ENCODE data around the gene CPA4.

CPA4 gene

GRCh38 chr7:130274983-130275591 lies 17.9 kb upstream of the CPA4 start:
- no peak for DNase-seq (ENCODE audit: low spot score)

- no peak for DNase-seq (ENCODE audit: low spot score)
Measured at GRCh38 chr7:130275826-130276297, 17.1 kb upstream of the CPA4 start.

GRCh38 chr7:130276796-130277762 lies 15.9 kb upstream of the CPA4 start:
- DNase-seq (ENCODE audit: low spot score) = no peak

GRCh38 chr7:130277763-130278643 lies 15.0 kb upstream of the CPA4 start:
- peak; percentile 33 for DNase-seq (ENCODE audit: low spot score)

GRCh38 chr7:130278860-130279259 lies 14.1 kb upstream of the CPA4 start:
- DNase-seq (ENCODE audit: low spot score) = no peak

- DNase-seq (ENCODE audit: low spot score) = no peak
Measured at GRCh38 chr7:130279286-130279685, 13.7 kb upstream of the CPA4 start.

- no peak for DNase-seq (ENCODE audit: low spot score)
Measured at GRCh38 chr7:130279906-130280305, 13.1 kb upstream of the CPA4 start.

- DNase-seq (ENCODE audit: low spot score) = no peak
Measured at GRCh38 chr7:130281260-130281659, 11.7 kb upstream of the CPA4 start.

GRCh38 chr7:130286881-130287280 lies 6.1 kb upstream of the CPA4 start:
- DNase-seq (ENCODE audit: low spot score) = no peak

- no peak for DNase-seq (ENCODE audit: low spot score)
Measured at GRCh38 chr7:130288168-130288567, 4.8 kb upstream of the CPA4 start.

- DNase-seq (ENCODE audit: low spot score) = peak; percentile 36
Measured at GRCh38 chr7:130288829-130289228, 4.1 kb upstream of the CPA4 start.

- DNase-seq (ENCODE audit: low spot score) = no peak
Measured at GRCh38 chr7:130289478-130289877, 3.5 kb upstream of the CPA4 start.

GRCh38 chr7:130290745-130291144 lies 2.2 kb upstream of the CPA4 start:
- peak; percentile 60 for DNase-seq (ENCODE audit: low spot score)

- no peak for DNase-seq (ENCODE audit: low spot score)
Measured at GRCh38 chr7:130293521-130293920, 560 bp downstream of the CPA4 start.

- DNase-seq (ENCODE audit: low spot score) = peak; percentile 30
Measured at GRCh38 chr7:130294314-130294713, 1.4 kb downstream of the CPA4 start.

GRCh38 chr7:130296221-130296951 lies 3.4 kb downstream of the CPA4 start:
- DNase-seq (ENCODE audit: low spot score) = no peak

GRCh38 chr7:130297628-130298543 lies 4.9 kb downstream of the CPA4 start:
- DNase-seq (ENCODE audit: low spot score) = no peak

GRCh38 chr7:130298544-130299326 lies 5.8 kb downstream of the CPA4 start:
- DNase-seq (ENCODE audit: low spot score) = no peak

- no peak for DNase-seq (ENCODE audit: low spot score)
Measured at GRCh38 chr7:130299866-130300265, 6.9 kb downstream of the CPA4 start.

Measured in RKO (cell line).